ENCODE data around the gene ARV1.

DNA sequence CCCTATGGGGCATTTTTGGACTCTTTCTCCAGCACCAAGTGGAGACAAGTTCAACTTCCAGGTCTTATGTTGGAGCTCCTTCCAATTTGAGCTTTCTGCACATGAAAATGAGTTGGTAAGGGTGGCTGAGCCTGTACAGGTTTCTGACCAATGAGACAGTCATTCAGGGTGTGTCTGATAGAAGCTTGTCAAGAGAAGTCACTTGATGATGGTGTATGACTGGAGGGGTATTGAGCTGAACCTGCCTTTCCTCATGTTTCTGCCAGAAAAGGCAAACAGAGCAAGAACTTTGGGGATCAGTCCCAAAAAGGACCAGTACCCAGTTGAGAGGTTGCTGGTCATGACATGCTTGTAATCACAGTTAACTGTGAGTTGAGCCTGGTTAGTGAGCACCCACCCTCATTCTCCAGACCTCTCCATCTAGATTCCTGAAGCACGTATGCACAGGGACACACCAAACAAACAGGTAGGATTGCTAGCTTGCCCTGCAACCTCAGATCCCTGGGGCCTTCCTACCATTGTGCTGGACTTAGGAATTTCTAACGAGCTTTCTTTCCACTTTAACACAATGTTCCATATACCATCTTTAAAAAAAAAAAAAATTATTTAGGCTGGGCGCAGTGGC, 34.6 kb downstream of the ARV1 start:
- TF ChIP-seq MAX (IDR thresholded peaks at IDR 0.05) (no peak), CBX3 (IDR thresholded peaks at IDR 0.05; ENCODE audit: low read depth) (no peak), CTCF (IDR thresholded peaks at IDR 0.05 in 2 of 3, conservative IDR thresholded peaks at IDR 0.05 in 1 of 3; ENCODE audit: borderline replicate concordance in 1 of 3, insufficient read depth in 1 of 3, low read depth in 2 of 3, low read length in 2 of 3) (no peak), POLR2A (IDR thresholded peaks at IDR 0.05; ENCODE audit: borderline replicate concordance, extremely low read depth, insufficient read depth, insufficient read length) (no peak), POLR2AphosphoS5 (IDR thresholded peaks at IDR 0.05; ENCODE audit: low read depth, low read length) (no peak), JUND (IDR thresholded peaks at IDR 0.05) (no peak), EGR1 (IDR thresholded peaks at IDR 0.05; ENCODE audit: low read depth) (no peak), ZNF274 (IDR thresholded peaks at IDR 0.05; ENCODE audit: low read depth, low read length) (no peak)

Data from HCT116 (cell line).